Measurements from ENCODE around the gene IL17RC.

The IL17RC gene

GRCh38 chr3:9913601-9914000 lies 3.3 kb upstream of the IL17RC start:
- Histone ChIP-seq H4K91ac (ENCODE audit: low read depth, low read length, poor library complexity) (no peak overlapping the region), H3K27ac (replicated peaks; ENCODE audit: low read length) (no peak overlapping the region), H3K4me3 (ENCODE audit: low read length in 2 of 2) (no peak overlapping the region), H3K27me3 (ENCODE audit: control insufficient read depth in 3 of 3, insufficient read depth in 3 of 3, low read depth in 1 of 3, low read length in 3 of 3) (peaks cover 0 to 15% (median 4%) of the 10 kb centered on the region in 3 experiments), H2BK120ac (ENCODE audit: low read depth, low read length) (no peak overlapping the region), H3K4me2 (ENCODE audit: insufficient read depth, low read length, poor library complexity, severe bottlenecking) (no peak overlapping the region), H3K4me1 (ENCODE audit: control insufficient read depth in 2 of 2, insufficient read depth in 1 of 2, low read depth in 1 of 2, low read length in 2 of 2) (peaks cover 12 to 17% of the 10 kb centered on the region in 2 donors), H2BK15ac (ENCODE audit: low read length) (no peak overlapping the region), H3K36me3 (replicated peaks in 1 of 2; ENCODE audit: control insufficient read depth in 2 of 2, insufficient read depth in 2 of 2, low read length in 2 of 2) (no peaks in the 10 kb centered on the region), H3K4ac (ENCODE audit: low read length) (no peak overlapping the region), H3K79me1 (ENCODE audit: low read depth, low read length) (no peaks in the 10 kb centered on the region), H2BK12ac (ENCODE audit: low read length) (no peak overlapping the region), H3K9ac (ENCODE audit: low read depth, low read length, poor library complexity) (no peak overlapping the region), H3K9me3 (replicated peaks in 1 of 2; ENCODE audit: control insufficient read depth in 2 of 2, insufficient read depth in 1 of 2, low read depth in 1 of 2, low read length in 2 of 2) (peaks cover 0 to 2% of the 10 kb centered on the region in 2 donors), H3K18ac (ENCODE audit: low read length) (no peak overlapping the region), H2AK5ac (ENCODE audit: low read depth, low read length) (no peak overlapping the region), H4K8ac (ENCODE audit: low read depth, low read length) (no peak overlapping the region), H3K23ac (ENCODE audit: low read depth, low read length, poor library complexity) (no peak overlapping the region), H2BK5ac (ENCODE audit: low read length) (no peak overlapping the region), H3K14ac (ENCODE audit: low read length) (no peak overlapping the region), H2AFZ (ENCODE audit: low read length) (no peak overlapping the region)
- no CpG with 5 or more reads among the region's 5 CpGs for WGBS, 2 donors (ENCODE audit: extremely low coverage in 2 of 2, insufficient read length in 2 of 2, insufficient replicate concordance in 1 of 2)
- no peak for DNase-seq (ENCODE audit: low spot score)

DNA sequence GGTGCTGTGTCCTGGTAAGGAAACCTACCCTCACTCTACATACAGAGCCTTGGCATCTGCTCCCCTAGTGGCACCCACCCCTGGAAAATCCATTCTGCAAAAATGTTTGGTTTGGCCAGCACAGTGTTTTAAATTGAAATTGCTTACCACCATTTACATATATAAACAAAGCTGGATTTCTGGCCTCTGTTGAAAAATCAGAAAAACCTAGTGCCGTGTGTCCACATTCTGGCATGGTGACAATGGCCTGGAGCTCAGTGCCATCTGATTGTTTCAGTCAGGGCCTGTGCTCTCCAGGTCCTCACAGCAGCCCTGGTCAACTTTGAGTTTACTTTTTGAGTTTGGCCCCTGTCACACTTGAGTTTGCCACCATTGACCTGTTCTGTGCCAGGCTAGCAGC lies 2.9 kb upstream of the IL17RC start:
- Histone ChIP-seq H2BK15ac (ENCODE audit: low read length) (no peak overlapping the region), H3K9me3 (replicated peaks in 1 of 2; ENCODE audit: control insufficient read depth in 2 of 2, insufficient read depth in 1 of 2, low read depth in 1 of 2, low read length in 2 of 2) (peaks cover 0 to 2% of the 10 kb centered on the region in 2 donors), H2BK12ac (ENCODE audit: low read length) (no peak overlapping the region), H3K27ac (replicated peaks; ENCODE audit: low read length) (no peak overlapping the region), H3K27me3 (ENCODE audit: control insufficient read depth in 3 of 3, insufficient read depth in 3 of 3, low read depth in 1 of 3, low read length in 3 of 3) (peaks cover 0 to 15% (median 4%) of the 10 kb centered on the region in 3 experiments), H3K18ac (ENCODE audit: low read length) (no peak overlapping the region), H4K91ac (ENCODE audit: low read depth, low read length, poor library complexity) (no peak overlapping the region), H3K36me3 (replicated peaks in 1 of 2; ENCODE audit: control insufficient read depth in 2 of 2, insufficient read depth in 2 of 2, low read length in 2 of 2) (no peaks in the 10 kb centered on the region), H2BK120ac (ENCODE audit: low read depth, low read length) (no peak overlapping the region), H3K4me2 (ENCODE audit: insufficient read depth, low read length, poor library complexity, severe bottlenecking) (no peak overlapping the region), H3K14ac (ENCODE audit: low read length) (no peak overlapping the region), H3K4me1 (ENCODE audit: control insufficient read depth in 2 of 2, insufficient read depth in 1 of 2, low read depth in 1 of 2, low read length in 2 of 2) (peaks cover 12 to 17% of the 10 kb centered on the region in 2 donors), H3K23ac (ENCODE audit: low read depth, low read length, poor library complexity) (no peak overlapping the region), H2BK5ac (ENCODE audit: low read length) (no peak overlapping the region), H3K9ac (ENCODE audit: low read depth, low read length, poor library complexity) (no peak overlapping the region), H2AK5ac (ENCODE audit: low read depth, low read length) (peak overlapping the region; percentile 92), H3K79me1 (ENCODE audit: low read depth, low read length) (no peaks in the 10 kb centered on the region), H3K4me3 (ENCODE audit: low read length in 2 of 2) (no peak overlapping the region), H3K4ac (ENCODE audit: low read length) (no peak overlapping the region), H4K8ac (ENCODE audit: low read depth, low read length) (no peak overlapping the region), H2AFZ (ENCODE audit: low read length) (no peak overlapping the region)
- no CpG with 5 or more reads among the region's 1 CpG for WGBS, 2 donors (ENCODE audit: extremely low coverage in 2 of 2, insufficient read length in 2 of 2, insufficient replicate concordance in 1 of 2)
- no peak for DNase-seq (ENCODE audit: low spot score)

GRCh38 chr3:9914559-9915253 lies 2.2 kb upstream of the IL17RC start:
- peak overlapping the region; percentile 90 for H3K23ac ChIP-seq (ENCODE audit: low read depth, low read length, poor library complexity)
- no peaks in the 10 kb centered on the region for H3K36me3 ChIP-seq (replicated peaks in 1 of 2; ENCODE audit: control insufficient read depth in 2 of 2, insufficient read depth in 2 of 2, low read length in 2 of 2)
- H4K8ac ChIP-seq (ENCODE audit: low read depth, low read length): peak overlapping the region; percentile 54
- peaks cover 12 to 17% of the 10 kb centered on the region in 2 donors for H3K4me1 ChIP-seq (ENCODE audit: control insufficient read depth in 2 of 2, insufficient read depth in 1 of 2, low read depth in 1 of 2, low read length in 2 of 2)
- H3K14ac ChIP-seq (ENCODE audit: low read length): no peak overlapping the region
- peak overlapping the region; percentile 95 for H2AFZ ChIP-seq (ENCODE audit: low read length)
- peak overlapping the region; percentile 41 to 82 for H3K4me3 ChIP-seq (ENCODE audit: low read length in 2 of 2)
- peak overlapping the region; percentile 65 for H2BK120ac ChIP-seq (ENCODE audit: low read depth, low read length)
- peaks cover 0 to 2% of the 10 kb centered on the region in 2 donors for H3K9me3 ChIP-seq (replicated peaks in 1 of 2; ENCODE audit: control insufficient read depth in 2 of 2, insufficient read depth in 1 of 2, low read depth in 1 of 2, low read length in 2 of 2)
- H3K27me3 ChIP-seq (ENCODE audit: control insufficient read depth in 3 of 3, insufficient read depth in 3 of 3, low read depth in 1 of 3, low read length in 3 of 3): peaks cover 0 to 15% (median 0%) of the 10 kb centered on the region in 3 experiments
- H2BK12ac ChIP-seq (ENCODE audit: low read length): peak overlapping the region; percentile 43
- peak overlapping the region; percentile 49 for H2BK15ac ChIP-seq (ENCODE audit: low read length)
- peak overlapping the region; percentile 92 for H2AK5ac ChIP-seq (ENCODE audit: low read depth, low read length)
- H3K18ac ChIP-seq (ENCODE audit: low read length): peak overlapping the region; percentile 99
- H4K91ac ChIP-seq (ENCODE audit: low read depth, low read length, poor library complexity): peak overlapping the region; percentile 86
- H3K9ac ChIP-seq (ENCODE audit: low read depth, low read length, poor library complexity): peak overlapping the region; percentile 87
- no peak overlapping the region for H3K4ac ChIP-seq (ENCODE audit: low read length)
- no peak overlapping the region for H3K27ac ChIP-seq (replicated peaks; ENCODE audit: low read length)
- H2BK5ac ChIP-seq (ENCODE audit: low read length): peak overlapping the region; percentile 68
- no CpG with 5 or more reads among the region's 15 CpGs for WGBS, 2 donors (ENCODE audit: extremely low coverage in 2 of 2, insufficient read length in 2 of 2, insufficient replicate concordance in 1 of 2)
- no peaks in the 10 kb centered on the region for H3K79me1 ChIP-seq (ENCODE audit: low read depth, low read length)
- H3K4me2 ChIP-seq (ENCODE audit: insufficient read depth, low read length, poor library complexity, severe bottlenecking): peak overlapping the region; percentile 95
- DNase-seq (ENCODE audit: low spot score): no peak

DNA sequence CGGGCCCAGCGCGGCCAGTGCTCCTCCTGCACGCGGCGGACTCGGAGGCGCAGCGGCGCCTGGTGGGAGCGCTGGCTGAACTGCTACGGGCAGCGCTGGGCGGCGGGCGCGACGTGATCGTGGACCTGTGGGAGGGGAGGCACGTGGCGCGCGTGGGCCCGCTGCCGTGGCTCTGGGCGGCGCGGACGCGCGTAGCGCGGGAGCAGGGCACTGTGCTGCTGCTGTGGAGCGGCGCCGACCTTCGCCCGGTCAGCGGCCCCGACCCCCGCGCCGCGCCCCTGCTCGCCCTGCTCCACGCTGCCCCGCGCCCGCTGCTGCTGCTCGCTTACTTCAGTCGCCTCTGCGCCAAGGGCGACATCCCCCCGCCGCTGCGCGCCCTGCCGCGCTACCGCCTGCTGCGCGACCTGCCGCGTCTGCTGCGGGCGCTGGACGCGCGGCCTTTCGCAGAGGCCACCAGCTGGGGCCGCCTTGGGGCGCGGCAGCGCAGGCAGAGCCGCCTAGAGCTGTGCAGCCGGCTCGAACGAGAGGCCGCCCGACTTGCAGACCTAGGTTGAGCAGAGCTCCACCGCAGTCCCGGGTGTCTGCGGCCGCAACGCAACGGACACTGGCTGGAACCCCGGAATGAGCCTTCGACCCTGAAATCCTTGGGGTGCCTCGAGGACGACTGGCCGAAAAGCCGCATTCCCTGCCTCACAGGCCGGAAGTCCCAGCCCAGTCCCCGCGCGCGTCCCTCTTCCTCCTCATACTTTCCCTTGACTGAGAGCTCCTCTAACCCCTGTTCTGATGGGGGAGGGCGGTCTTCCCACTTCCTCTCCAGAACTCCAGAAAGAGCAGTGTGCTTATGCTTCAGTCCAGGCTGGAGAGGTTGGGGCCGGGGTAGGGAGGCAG lies 1.4 kb upstream of the IL17RC start:
- Histone ChIP-seq H3K18ac (ENCODE audit: low read length) (peak overlapping the region; percentile 99), H2BK120ac (ENCODE audit: low read depth, low read length) (peak overlapping the region; percentile 9), H3K9me3 (replicated peaks in 1 of 2; ENCODE audit: control insufficient read depth in 2 of 2, insufficient read depth in 1 of 2, low read depth in 1 of 2, low read length in 2 of 2) (peaks cover 0 to 2% of the 10 kb centered on the region in 2 donors), H2BK5ac (ENCODE audit: low read length) (peak overlapping the region; percentile 68), H3K4ac (ENCODE audit: low read length) (no peak overlapping the region), H2AFZ (ENCODE audit: low read length) (peak overlapping the region; percentile 95), H3K27me3 (ENCODE audit: control insufficient read depth in 3 of 3, insufficient read depth in 3 of 3, low read depth in 1 of 3, low read length in 3 of 3) (peaks cover 0 to 15% (median 0%) of the 10 kb centered on the region in 3 experiments), H3K23ac (ENCODE audit: low read depth, low read length, poor library complexity) (peak overlapping the region; percentile 90), H3K27ac (replicated peaks; ENCODE audit: low read length) (no peak overlapping the region), H2BK12ac (ENCODE audit: low read length) (peak overlapping the region; percentile 79), H3K9ac (ENCODE audit: low read depth, low read length, poor library complexity) (peak overlapping the region; percentile 87), H3K79me1 (ENCODE audit: low read depth, low read length) (no peaks in the 10 kb centered on the region), H3K14ac (ENCODE audit: low read length) (no peak overlapping the region), H3K4me2 (ENCODE audit: insufficient read depth, low read length, poor library complexity, severe bottlenecking) (peak overlapping the region; percentile 95), H4K8ac (ENCODE audit: low read depth, low read length) (no peak overlapping the region), H4K91ac (ENCODE audit: low read depth, low read length, poor library complexity) (peak overlapping the region; percentile 86), H2BK15ac (ENCODE audit: low read length) (peak overlapping the region; percentile 82), H3K36me3 (replicated peaks in 1 of 2; ENCODE audit: control insufficient read depth in 2 of 2, insufficient read depth in 2 of 2, low read length in 2 of 2) (no peaks in the 10 kb centered on the region), H3K4me3 (ENCODE audit: low read length in 2 of 2) (peak overlapping the region; percentile 41 to 82), H2AK5ac (ENCODE audit: low read depth, low read length) (no peak overlapping the region), H3K4me1 (ENCODE audit: control insufficient read depth in 2 of 2, insufficient read depth in 1 of 2, low read depth in 1 of 2, low read length in 2 of 2) (peaks cover 12 to 17% of the 10 kb centered on the region in 2 donors)
- DNase-seq (ENCODE audit: low spot score): no peak
- no CpG with 5 or more reads among the region's 99 CpGs for WGBS, 2 donors (ENCODE audit: extremely low coverage in 2 of 2, insufficient read length in 2 of 2, insufficient replicate concordance in 1 of 2)
